ENCODE measurements around the gene TRMT1. TPM values are rescaled to one million over a fixed set of nuclear protein-coding genes. Genes with fewer than 3 reads are reported as not detected.

Gene TRMT1
- total RNA-seq, 1 experiment from 2014 or later: 42.6 TPM

- no peaks in the 10 kb centered on the region for H3K9me3 ChIP-seq
- Mint-ChIP-seq H3K36me3 (ENCODE audit: insufficient read depth, unreplicated experiment) (no peaks in the 10 kb centered on the region), H3K4me3 (ENCODE audit: unreplicated experiment) (no peak overlapping the region), H3K27ac (ENCODE audit: unreplicated experiment) (no peak overlapping the region), H3K27me3 (ENCODE audit: insufficient read depth, unreplicated experiment) (peaks cover 2% of the 10 kb centered on the region), H3K9me3 (ENCODE audit: unreplicated experiment) (no peaks in the 10 kb centered on the region), H3K4me1 (ENCODE audit: low read depth, unreplicated experiment) (peaks cover 4% of the 10 kb centered on the region)
- TF ChIP-seq, protein P1, sequence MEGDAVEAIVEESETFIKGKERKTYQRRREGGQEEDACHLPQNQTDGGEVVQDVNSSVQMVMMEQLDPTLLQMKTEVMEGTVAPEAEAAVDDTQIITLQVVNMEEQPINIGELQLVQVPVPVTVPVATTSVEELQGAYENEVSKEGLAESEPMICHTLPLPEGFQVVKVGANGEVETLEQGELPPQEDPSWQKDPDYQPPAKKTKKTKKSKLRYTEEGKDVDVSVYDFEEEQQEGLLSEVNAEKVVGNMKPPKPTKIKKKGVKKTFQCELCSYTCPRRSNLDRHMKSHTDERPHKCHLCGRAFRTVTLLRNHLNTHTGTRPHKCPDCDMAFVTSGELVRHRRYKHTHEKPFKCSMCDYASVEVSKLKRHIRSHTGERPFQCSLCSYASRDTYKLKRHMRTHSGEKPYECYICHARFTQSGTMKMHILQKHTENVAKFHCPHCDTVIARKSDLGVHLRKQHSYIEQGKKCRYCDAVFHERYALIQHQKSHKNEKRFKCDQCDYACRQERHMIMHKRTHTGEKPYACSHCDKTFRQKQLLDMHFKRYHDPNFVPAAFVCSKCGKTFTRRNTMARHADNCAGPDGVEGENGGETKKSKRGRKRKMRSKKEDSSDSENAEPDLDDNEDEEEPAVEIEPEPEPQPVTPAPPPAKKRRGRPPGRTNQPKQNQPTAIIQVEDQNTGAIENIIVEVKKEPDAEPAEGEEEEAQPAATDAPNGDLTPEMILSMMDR (IDR thresholded peaks at IDR 0.05; ENCODE audit: insufficient read depth in 1 of 2, low read depth in 1 of 2, low read length in 1 of 2, severe bottlenecking in 1 of 2, unreplicated experiment in 1 of 2): no peak
- no peak for DNase-seq
- intact Hi-C loops (cut with micrococcal nuclease; ENCODE audit: unreplicated experiment): no loop called here
- no peaks in the 10 kb centered on the region for H3K36me3 ChIP-seq (ENCODE audit: control insufficient read depth, insufficient read depth, low read length)
- CTCF ChIA-PET: no interaction called here
- H3K27me3 ChIP-seq (replicated peaks; ENCODE audit: control insufficient read depth, insufficient read depth, low read length): no peaks in the 10 kb centered on the region
- H3K4me3 ChIP-seq (ENCODE audit: low read depth, low read length): no peak overlapping the region
- peaks cover 8% of the 10 kb centered on the region; the same call in 1 of the 2 replicates for H3K4me1 ChIP-seq
- POLR2A ChIA-PET: no interaction called here
- no TSS peak for BruUV-seq (replicated peaks)
Measured at GRCh38 chr19:13074378-13074777, 42.2 kb downstream of the TRMT1 start.

DNA sequence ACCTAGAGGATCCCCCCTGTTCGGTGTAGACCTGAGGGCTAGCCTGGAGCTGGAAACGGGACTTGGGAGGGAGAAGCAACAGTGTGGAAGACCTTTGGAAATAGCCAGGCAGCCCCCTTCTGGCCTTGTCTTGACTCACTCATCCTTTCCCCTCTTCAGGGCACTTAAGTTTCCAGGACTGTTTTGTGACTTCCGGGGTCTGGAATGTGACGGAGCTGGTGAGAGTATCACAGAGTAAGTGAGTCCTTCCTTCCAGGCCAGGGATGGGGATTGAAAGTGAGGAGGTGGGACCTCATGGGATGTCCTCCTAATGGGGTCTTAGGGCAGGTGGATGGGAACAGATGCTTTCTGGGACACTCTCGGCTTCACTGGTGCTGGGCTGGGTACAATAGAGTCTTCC is 43.3 kb downstream of the TRMT1 start:
- Histone ChIP-seq H3K4me3 (ENCODE audit: low read depth, low read length) (no peak overlapping the region), H3K36me3 (ENCODE audit: control insufficient read depth, insufficient read depth, low read length) (no peaks in the 10 kb centered on the region)
- POLR2A ChIA-PET: no interaction called here

GRCh38 chr19:13072188-13072908 is 44.2 kb downstream of the TRMT1 start:
- H3K27me3 ChIP-seq (replicated peaks; ENCODE audit: control insufficient read depth, insufficient read depth, low read length): no peaks in the 10 kb centered on the region
- H3K4me3 ChIP-seq (ENCODE audit: low read depth, low read length): no peak overlapping the region
- no peak overlapping the region for H3K27ac Mint-ChIP-seq (ENCODE audit: unreplicated experiment)
- no peaks in the 10 kb centered on the region for H3K9me3 ChIP-seq
- H3K4me3 Mint-ChIP-seq (ENCODE audit: unreplicated experiment): no peak overlapping the region
- intact Hi-C loops (cut with micrococcal nuclease; ENCODE audit: unreplicated experiment): no loop called here
- H3K27me3 Mint-ChIP-seq (ENCODE audit: insufficient read depth, unreplicated experiment): no peaks in the 10 kb centered on the region
- CTCF ChIA-PET: interaction anchor here (1.0 kb wide), 1 partner anchor 95 kb away, joined by 5 read pairs; no protein-coding TSS in a partner anchor
- H3K4me1 Mint-ChIP-seq (ENCODE audit: low read depth, unreplicated experiment): peaks cover 8% of the 10 kb centered on the region
- H3K36me3 Mint-ChIP-seq (ENCODE audit: insufficient read depth, unreplicated experiment): no peaks in the 10 kb centered on the region
- BruUV-seq (replicated peaks): no TSS peak
- POLR2A ChIA-PET: no interaction called here
- TF ChIP-seq, protein P1 (IDR thresholded peaks at IDR 0.05; ENCODE audit: insufficient read depth in 1 of 2, low read depth in 1 of 2, low read length in 1 of 2, severe bottlenecking in 1 of 2, unreplicated experiment in 1 of 2): no peak
- DNase-seq: no peak
- no peaks in the 10 kb centered on the region for H3K9me3 Mint-ChIP-seq (ENCODE audit: unreplicated experiment)
- H3K36me3 ChIP-seq (ENCODE audit: control insufficient read depth, insufficient read depth, low read length): no peaks in the 10 kb centered on the region
- H3K4me1 ChIP-seq: peaks cover 12% of the 10 kb centered on the region

More for the DNA sequence above, 43.3 kb downstream of the TRMT1 start:
- CTCF ChIA-PET: interaction anchor here (1.0 kb wide), 1 partner anchor 96 kb away, joined by 5 read pairs; no protein-coding TSS in a partner anchor
- DNase-seq: no peak
- Mint-ChIP-seq H3K4me3 (ENCODE audit: unreplicated experiment) (no peak overlapping the region), H3K4me1 (ENCODE audit: low read depth, unreplicated experiment) (peaks cover 8% of the 10 kb centered on the region), H3K27me3 (ENCODE audit: insufficient read depth, unreplicated experiment) (peaks cover 2% of the 10 kb centered on the region), H3K36me3 (ENCODE audit: insufficient read depth, unreplicated experiment) (no peaks in the 10 kb centered on the region), H3K27ac (ENCODE audit: unreplicated experiment) (no peak overlapping the region), H3K9me3 (ENCODE audit: unreplicated experiment) (no peaks in the 10 kb centered on the region)
- Histone ChIP-seq H3K4me1 (peaks cover 10% of the 10 kb centered on the region; the same call in 1 of the 2 replicates), H3K9me3 (no peaks in the 10 kb centered on the region), H3K27me3 (replicated peaks; ENCODE audit: control insufficient read depth, insufficient read depth, low read length) (no peaks in the 10 kb centered on the region)
- TF ChIP-seq, protein P1 (IDR thresholded peaks at IDR 0.05; ENCODE audit: insufficient read depth in 1 of 2, low read depth in 1 of 2, low read length in 1 of 2, severe bottlenecking in 1 of 2, unreplicated experiment in 1 of 2): no peak
- BruUV-seq (replicated peaks): no TSS peak
- intact Hi-C loops (cut with micrococcal nuclease; ENCODE audit: unreplicated experiment): no loop called here
